Hippocampal formation (tissue), 2 donors: ENCODE measurements around the gene ZBTB46.

Source experiments
- DNase-seq, 2 donors: peaks; one replicate each; lab custom pipeline; 2025; lab: John Stamatoyannopoulos, UW

The ZBTB46 gene

DNA sequence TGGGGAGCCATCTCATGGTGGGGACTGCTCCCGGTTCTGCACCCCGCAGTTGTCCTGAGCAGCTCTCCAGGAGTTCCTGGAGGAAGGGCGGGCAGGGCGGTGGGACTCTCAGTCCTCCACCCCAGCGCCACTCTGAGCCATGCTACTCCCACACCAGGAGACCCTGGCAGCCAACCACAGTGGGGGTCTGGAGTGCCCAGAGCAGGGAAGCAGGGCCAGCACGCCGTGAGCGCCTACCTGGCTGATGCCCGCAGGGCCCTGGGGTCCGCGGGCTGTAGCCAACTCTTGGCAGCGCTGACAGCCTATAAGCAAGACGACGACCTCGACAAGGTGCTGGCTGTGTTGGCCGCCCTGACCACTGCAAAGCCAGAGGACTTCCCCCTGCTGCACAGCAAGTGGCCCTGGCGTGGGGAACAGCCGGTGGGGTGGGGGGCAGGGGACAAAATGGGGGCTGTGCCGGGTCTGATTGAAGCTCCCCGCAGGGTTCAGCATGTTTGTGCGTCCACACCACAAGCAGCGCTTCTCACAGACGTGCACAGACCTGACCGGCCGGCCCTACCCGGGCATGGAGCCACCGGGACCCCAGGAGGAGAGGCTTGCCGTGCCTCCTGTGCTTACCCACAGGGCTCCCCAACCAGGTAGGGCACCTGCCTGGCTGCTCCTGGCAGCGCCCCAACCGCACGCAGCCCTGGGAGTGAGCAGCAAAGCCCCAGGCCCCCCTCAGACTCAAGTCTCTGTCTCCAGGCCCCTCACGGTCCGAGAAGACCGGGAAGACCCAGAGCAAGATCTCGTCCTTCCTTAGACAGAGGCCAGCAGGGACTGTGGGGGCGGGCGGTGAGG lies 136.3 kb downstream of the ZBTB46 start:
- no peak for DNase-seq

DNA sequence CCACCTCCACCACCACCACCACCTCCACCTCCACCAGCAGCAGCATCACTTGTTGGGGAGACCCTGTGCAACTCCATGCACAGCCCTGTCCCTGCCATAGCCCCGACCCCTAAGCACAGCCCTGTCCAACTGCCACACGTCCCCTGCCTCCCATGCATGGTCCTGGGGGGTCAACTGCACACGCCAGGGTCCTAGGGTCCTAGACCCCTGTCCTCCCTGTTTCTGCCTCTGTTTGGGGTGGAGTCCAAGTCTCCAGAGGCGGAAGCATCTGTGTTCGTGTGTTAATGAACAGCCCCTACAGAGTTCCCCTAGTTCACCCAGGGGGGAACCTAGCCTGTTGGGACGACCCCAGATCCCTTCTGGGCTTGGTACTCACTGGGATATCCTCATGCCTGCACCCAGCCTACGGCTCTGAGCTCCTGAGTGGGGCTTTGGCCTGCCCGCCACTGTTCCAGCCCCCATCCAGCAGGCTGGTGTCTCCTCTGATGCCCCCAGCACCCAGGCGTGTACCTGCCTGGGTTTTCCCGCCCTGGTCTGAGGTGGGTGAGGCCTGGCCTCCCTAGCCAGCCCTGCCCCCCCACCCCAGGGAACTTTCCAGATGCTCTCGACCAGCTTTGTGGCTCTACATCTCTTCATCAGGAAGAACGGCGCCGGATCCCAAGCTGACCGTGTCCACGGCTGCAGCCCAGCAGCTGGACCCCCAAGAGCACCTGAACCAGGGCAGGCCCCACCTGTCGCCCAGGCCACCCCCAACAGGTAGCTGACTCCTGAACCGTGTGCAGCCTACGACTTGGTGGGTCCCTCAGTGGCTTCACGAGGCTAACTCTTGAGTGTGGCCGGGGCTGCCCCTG lies 137.1 kb downstream of the ZBTB46 start:
- DNase-seq, result no peak
